NCI-H146 treated with DMSO at 0.1 percent for 48 hours (cell line): ENCODE data around the gene OR52E6.

ENCODE experiments used
- DNase-seq: peaks from one replicate; lab custom pipeline; 2025; ENCODE audit not compliant: unreplicated experiment; lab: John Stamatoyannopoulos, UW

OR52E6 gene

DNA sequence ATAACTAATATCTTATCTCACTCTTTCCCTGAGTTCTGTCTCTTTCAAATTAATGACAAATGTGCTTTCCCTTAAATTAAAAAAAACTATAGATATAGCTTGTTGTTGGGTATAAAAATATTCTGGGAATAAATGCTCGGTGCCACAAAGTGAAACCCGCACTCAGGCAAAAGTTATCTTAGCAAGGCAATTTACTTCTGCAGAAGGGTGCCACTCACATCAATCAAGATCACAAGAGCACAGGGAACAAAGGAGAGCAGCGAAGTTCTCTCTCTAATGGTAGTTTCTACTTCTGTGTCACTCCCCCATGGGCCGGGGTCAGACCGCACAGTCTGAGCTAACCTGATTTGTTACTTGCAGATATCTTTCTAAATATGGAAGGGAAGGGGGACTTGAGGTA is 37.7 kb downstream of the OR52E6 start:
- DNase-seq, result no peak

DNA sequence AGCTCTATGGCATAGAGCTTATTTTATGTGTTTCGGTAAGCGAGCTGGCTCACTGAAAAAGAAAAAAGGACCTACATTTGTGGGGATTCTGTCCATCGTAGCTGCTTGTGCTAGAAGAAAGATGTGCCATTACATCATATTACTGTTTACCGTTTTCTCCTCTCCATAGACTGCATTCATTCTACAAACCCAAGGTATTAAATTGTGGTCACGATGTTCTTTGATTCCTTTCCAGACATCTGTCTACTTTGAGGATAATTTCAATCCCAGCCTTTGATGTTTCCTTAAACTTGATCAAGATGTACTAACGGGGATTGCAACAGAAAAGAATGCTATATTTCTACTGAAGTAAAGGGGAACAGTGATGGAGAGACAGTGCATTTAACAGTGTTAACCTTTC is 45.2 kb downstream of the OR52E6 start:
- no peak for DNase-seq

DNA sequence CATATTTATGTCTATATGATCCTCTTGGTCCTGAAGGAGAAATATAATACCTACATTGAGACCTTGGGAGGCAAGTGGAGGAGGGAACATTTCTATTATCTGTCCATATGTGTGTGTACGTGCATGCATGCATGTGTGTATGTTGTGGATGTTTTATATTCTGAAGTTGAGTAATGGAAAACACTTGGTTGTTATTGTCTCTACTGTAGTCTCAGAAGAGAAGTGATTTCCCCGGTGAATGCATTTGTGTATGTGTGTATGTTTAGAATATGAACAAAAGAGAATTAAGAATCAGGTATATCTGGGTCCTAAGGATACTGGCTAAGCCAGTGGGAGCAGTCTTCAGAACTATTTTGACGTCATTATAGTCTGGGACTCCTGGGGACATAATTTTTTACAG is 50.5 kb downstream of the OR52E6 start, which contains the start of gene OR52N1:
OR52N1 (minus strand) TSS at position 101 of the 400 bp plus-strand sequence. CDS start 2,449 bp downstream, outside the sequence.
- no peak for DNase-seq
